Stimulated activated CD4-positive, alpha-beta T cell treated with anti-CD3 and anti-CD28 coated beads, Interleukin-1b, Interleukin-23, amount 100 ng/mL, for 4 hours (primary cell): Measurements from ENCODE around the gene BPIFB1.

ENCODE experiments used
- DNase-seq, 2 donors: peaks; one replicate each; pipeline ENCODE4 v3.0.0-alpha.2; 2020; ENCODE audit warnings: low read depth in 2 of 2

BPIFB1 gene, protein sequence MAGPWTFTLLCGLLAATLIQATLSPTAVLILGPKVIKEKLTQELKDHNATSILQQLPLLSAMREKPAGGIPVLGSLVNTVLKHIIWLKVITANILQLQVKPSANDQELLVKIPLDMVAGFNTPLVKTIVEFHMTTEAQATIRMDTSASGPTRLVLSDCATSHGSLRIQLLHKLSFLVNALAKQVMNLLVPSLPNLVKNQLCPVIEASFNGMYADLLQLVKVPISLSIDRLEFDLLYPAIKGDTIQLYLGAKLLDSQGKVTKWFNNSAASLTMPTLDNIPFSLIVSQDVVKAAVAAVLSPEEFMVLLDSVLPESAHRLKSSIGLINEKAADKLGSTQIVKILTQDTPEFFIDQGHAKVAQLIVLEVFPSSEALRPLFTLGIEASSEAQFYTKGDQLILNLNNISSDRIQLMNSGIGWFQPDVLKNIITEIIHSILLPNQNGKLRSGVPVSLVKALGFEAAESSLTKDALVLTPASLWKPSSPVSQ

DNA sequence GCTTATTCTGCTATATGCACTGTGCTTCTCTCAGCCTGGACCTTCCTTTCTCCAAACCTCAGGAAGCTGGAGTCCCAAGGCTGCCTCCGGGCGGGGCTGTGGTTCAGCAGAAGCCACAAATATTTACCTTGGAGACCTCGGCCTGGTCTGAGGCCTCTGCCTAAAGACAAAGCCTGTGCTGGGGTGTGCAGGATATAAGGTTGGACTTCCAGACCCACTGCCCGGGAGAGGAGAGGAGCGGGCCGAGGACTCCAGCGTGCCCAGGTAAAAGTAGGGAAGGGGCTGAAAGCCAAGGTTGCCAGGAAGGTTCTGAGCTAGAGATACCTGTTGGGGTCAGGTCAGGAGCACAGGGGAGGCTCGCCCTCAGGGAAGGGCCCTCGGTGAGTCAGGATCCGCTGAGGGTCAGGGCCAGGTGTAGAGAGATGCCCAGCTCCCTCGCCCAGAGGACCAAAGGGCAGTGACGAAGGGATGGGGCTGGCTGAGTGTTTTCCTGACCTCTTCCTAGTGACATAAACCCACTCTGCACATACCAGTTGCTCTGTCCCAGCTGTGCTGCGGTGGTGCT, at the start of gene BPIFB1:
BPIFB1 (plus strand) TSS at position 224 of the 565 bp plus-strand sequence. CDS start 2,860 bp downstream, outside the sequence.
- DNase-seq = no peak

DNA sequence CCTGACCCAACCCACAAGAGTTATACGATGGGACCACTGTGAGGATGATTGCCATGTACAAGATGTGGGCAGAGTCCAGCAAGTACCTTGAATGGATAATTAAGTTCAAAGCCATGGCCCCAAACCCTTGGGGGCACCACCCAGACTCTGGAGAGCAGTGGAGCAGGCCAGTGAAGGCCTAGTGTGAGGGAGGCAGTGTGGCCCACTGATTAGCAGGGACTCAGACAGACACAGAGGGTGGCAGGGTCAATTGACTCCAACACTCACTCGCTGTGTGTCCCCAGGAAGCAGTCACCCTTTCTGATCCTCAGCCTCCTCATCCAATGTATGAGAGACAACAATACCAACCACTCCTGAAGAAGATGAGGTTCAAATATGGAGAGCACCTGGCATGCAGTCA, 49.0 kb upstream of the BPIFB1 start:
- DNase-seq = no peak

DNA sequence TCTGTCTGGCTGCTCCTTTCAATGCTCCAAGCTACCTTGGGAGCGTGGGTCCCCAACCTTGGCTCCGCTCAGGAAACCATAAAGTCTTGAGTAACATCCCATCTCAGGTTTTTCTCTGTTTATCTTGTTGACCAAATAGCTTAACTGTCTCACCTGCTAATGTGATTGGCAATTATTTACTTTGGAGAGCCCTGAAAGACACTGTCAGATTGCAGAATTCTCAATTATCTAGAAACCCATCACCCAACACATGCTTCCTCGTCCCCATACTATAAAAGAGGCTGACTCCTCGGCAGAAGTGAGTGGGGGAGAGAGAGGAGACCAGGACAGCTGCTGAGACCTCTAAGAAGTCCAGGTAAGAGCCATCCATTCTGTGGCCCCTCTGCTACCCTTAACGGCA, 47.3 kb upstream of the BPIFB1 start, which contains the start of gene BPIFA1:
BPIFA1 (plus strand) TSS at position 301 of the 400 bp plus-strand sequence. CDS start 1,716 bp downstream, outside the sequence.
- no peak for DNase-seq

DNA sequence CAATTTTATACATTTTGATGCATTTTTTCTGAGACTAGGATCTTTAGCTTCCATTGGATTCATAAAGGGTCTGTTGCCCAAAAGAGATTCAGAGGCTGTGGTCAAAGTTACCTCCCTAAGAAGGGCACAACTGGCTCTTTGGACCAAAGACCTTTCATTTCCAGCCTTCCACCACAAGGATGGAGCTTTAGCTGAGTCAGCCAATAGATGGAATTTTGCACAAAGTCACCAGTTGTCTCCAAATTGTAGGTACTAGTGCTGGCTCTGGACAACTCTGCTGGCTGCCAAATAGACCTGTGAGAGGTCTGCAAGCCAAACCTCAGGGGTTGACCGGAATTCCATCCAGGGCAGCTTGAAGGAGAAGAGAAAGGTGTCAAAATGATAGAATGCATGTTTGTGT, 46.7 kb upstream of the BPIFB1 start:
- DNase-seq = no peak

DNA sequence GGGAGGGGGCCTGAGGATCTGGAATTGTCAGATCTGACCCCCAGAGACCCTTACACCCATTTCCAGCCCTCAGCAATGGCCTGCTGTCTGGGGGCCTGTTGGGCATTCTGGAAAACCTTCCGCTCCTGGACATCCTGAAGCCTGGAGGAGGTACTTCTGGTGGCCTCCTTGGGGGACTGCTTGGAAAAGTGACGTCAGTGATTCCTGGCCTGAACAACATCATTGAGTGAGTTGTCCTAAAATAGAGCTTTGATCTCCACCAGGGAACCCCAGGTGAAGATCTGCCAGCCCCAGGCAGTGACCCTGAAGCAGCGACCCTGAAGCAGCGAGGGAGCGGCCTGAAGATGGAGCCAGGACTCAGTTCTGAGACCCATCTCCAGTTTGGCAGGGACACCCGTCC, 45.0 kb upstream of the BPIFB1 start:
- DNase-seq = no peak

DNA sequence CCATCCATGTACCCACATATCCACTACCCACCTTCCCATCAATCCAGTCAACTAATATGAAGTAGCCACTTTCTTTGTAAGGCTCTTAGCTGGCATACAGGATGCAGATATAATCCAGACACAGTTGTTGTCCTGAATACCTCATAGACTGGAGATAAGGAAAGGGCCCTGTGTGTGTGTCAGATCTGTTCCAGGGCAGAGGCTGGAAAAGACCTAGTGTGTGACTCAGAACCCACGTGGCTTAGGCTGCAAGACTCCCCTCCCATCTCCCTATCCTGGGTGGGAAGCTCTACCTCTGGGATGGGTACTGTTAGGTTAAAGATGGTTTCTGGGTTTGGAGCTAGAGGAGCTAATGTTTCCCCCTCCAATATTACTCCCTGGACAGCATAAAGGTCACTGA, 43.6 kb upstream of the BPIFB1 start:
- DNase-seq = no peak

DNA sequence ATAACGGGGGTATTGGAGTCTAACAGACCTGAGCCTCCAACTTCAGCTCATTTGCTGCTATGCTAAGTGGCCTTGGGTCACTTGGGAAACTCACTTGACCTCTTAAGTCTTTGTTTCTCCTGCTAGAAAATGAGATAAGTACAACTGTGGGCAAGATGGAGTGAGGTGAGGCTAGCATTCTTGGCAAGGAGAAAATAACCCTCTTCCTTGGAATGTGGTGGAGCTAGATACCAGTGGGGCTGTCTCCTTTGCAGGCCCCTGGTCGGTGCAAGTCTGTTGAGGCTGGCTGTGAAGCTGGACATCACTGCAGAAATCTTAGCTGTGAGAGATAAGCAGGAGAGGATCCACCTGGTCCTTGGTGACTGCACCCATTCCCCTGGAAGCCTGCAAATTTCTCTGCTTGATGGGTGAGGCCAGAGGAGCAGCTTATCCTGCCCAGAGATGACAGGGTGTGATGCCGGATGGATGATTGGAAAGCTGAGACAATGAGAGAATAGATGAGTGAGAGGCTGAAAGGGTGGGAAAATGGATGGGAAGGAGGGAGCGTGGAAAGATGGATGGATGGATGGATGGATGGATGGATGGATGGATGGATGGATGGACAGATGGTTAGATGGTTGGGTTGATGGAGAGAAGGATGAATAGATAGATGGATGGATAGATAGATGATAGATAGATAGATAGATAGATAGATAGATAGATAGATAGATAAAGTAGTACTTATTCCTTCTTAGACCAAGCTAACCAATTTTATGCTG, 42.9 kb upstream of the BPIFB1 start:
- no peak for DNase-seq

DNA sequence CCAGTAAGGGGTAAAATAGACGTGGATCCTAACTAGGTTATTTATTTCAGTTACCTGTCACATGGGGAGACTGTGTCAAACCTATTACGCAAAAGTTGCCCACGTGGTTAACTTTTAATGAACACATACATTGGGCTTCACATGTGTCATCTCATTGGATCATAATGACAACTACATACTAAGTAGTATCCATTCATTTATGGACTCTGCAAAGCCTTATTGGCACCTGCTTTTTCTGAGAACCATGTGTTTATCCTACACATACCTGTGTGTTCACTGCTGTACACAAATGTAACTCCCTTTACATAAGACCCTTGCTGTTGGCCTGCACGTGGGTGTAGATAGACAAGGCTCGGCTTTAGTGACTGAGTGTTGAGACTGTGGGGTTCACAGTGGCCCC, 42.1 kb upstream of the BPIFB1 start:
- no peak for DNase-seq

DNA sequence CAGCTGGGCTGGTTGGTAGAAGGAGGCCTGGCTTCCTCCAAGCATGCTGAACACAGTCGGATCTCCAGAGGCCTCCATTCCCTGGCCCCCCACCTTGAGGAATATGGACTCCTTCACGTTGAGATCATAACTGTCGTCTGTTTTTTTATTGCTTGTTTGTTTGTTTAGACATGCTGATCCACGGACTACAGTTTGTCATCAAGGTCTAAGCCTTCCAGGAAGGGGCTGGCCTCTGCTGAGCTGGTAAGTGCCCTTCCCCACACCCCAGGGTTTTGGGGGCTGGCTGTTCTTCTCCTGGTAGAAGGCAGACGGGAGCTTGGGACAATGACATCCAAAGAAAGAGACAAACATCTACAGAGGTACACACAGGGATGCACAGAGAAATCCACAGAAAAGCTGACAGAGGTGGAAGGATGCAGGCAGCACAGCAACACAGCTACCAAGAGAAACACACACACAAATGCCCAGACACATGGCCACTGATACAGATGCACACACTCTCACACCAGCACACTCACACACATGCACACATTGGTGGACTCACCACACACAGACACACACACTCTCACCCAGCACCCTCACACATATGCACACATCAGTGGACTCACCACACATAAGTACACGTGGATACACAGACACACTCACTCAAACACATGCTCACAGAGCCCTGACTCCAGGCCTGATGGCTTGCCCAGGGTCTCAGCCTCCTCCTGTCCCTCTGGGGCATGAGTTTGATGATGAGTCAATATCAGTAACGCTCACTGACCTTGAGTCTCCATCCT, 40.5 kb upstream of the BPIFB1 start:
- no peak for DNase-seq

DNA sequence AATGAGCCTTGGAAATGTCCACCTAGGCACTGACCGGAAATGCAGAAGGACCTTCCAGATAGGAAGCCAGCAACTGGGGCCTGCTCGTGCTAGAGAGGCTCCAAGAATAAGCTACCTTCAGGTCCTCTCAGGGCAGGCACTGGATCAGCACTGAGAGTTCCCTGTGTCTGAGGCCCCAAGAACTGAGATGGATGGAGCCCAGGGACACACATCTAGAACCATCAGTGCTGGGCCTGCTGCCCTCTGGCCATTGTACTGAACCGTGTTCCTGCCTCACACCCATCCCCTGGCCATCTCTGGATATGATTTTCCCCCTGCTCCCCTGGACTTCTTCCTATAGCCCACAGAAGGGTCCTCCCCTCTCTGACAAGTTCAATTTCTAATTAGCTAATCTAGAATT, 36.9 kb upstream of the BPIFB1 start:
- DNase-seq = no peak

DNA sequence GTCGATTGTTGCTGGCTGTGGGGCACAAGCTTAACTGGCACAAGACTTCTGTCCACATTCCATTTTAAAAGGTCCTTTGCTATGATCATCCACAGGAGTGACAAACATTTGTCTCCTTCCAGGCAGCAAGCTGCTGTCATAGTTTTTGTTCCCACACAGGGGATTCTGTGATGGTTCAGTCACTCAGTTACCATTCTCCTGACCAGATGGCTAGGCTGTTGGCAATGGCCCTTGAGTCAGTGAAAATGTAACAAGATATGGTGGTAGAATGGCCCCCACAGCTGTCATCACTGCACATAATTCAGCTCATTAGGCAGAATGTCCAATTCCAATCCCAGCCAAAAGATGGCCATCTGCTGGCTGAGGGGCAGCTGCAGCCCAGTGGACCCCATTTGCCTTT, 33.6 kb upstream of the BPIFB1 start:
- no peak for DNase-seq

DNA sequence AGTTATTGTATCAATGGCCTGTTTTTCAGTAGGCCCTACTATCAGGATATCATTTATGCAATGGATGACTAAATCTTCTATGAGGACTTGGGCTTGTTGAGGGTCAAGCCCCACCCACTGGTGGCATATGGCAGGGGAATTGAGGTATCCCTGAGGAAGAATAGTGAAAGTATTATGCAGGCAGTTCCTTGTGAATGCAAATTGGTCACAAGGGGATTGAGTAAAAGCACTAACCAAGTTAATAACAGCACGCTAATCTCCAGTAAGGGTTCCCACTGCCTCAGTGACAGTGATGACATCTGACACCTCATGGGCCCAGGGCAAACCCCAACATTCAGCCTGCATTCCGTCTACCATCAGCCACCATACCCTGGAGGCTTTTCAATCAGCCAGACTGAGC, 32.3 kb upstream of the BPIFB1 start:
- no peak for DNase-seq

DNA sequence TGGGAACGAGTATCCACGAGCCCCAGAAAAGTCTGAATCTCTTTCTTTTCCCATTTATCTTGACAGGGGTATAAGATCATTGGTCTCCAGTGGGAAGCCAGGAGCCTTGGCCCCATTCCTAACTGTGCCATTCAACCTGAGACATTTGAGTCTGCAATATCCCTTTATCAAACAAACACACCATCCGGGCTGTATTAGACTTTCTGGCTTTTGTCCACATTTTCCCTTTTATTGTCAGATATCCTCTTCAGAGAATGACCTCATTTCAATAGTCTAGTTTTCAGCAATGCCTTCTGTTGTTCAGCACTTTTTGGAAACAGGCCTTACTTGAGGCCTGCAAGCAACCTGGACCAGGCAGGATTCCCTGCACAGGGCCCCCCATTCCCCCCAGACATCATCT, 31.5 kb upstream of the BPIFB1 start:
- no peak for DNase-seq

DNA sequence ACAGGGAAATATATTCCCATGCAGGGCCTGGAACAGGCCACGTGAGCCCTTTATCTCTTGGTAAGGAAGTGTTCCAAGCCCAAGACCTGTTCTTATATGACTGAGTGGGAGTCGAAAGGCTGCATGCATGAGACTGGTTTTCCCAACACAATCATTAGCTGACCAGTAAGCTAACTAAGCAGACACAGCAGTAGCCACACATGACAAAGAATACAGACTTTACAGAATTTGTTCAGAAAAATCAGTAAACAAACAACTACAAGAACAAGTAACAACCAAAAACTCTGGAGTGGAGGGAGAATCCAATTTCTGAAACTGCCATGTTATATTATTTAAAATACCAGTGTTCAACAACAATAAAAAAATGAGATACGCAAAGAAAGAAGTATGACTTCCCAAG, 30.6 kb upstream of the BPIFB1 start:
- no peak for DNase-seq

DNA sequence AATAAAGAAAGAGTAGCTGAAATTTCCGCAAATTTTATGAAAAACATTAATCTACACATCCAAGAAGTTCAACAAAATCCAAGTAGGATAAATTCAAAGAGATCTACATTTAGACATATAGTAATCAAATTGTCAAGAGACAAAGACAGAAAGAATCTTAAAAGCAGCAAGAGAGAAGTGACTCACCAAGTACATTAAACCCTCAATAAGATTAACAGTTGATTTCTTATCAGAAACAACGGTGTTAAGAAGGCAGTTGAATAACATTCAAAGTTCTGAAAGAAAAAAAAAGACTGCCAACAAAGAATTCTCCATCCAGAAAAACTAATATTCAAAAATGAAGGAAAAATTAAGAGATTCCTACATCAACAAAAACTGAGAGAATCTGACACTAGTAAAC, 28.0 kb upstream of the BPIFB1 start:
- no peak for DNase-seq

DNA sequence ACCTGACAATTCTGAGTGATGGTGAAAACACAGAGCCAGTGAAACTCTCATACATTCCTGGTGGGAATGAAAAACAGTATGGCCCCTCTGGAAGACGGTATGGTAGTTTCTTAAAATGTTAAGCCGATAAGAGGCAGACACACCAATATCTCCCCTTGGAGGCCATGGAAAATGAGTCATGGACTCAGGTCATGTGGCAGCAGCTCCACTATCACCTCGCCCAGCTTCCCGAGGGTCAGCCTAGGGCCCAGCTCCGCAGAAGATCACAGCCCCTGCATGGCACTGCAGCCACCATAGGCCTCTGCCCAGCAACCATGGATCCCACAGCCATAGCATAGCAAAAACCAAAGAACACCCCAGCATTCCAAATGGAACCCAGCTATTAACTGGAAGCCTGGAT, 25.8 kb upstream of the BPIFB1 start:
- no peak for DNase-seq

DNA sequence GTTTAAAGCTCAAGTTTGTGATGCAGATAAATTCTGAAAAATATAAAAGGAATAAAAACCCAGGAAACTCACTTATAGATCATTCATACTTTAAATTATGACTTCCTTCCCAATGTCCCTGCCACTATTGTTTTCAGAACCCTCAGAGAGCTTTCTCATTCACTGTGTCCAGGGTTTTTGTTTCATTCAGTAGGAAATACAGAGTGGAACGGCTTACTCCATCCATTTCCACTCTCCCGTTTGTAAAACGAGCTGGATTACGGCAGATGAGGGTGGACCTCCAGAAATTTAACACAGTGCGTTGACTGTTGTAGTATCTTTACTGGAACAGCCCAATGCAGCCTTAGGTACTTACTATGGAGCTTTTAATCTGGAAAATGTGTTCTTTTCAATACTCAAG, 23.6 kb upstream of the BPIFB1 start:
- no peak for DNase-seq

DNA sequence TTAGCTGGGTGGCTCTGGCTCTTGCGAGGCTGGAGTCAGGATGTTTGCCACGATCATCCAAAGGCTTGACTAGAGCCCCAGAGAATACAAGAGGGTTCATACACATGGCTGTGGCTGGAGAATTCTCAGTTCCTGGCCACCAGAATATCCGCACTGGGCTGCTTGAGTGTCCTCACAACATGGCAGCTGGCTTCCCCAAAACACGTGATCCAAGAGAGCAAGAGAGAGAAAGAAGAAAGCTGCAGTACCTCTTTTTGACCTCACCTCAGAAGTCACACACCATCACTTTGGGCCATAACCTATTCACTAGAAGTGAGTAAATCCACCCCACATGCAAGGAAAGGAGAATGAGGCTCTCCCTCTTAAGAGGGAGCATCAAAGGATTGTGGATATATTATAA, 21.5 kb upstream of the BPIFB1 start:
- DNase-seq = no peak

DNA sequence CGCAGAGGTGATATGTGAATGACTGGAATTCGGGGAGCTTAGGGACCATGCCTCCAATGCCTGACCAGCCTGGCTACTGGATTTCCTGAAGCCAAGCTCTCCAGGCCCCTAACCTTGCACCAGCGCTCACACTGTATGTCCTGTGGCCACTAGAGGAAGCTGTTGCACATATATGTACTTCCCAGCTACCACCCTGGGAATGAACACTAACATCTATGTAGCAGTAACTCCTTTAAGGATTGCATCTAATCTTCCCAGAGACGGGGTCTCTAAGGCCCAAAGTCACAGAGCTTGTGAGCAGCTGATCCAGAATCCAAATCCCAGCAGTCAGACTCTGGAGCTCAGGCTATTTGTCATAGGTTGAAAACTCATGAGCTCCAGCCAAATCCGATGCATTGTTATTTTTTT, 20.4 kb upstream of the BPIFB1 start:
- no peak for DNase-seq

DNA sequence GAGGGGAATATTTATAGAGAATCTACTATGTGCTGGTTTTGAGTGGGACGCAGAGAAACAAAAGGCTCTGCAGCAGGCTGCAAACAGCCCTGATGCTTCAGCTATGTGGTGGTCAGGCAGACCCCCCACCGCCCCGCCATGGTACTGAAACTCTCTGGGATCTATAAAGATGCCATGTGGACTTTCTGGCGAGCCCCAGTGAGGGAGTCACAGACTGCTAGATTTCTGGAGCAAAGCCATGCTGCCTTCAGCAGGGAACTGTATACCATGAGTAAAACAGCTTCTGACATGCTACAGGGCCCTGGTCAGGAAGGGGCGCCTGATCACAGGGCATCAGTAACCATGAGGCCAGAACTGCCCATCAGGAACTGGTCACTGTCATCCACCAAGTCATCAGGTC, 19.2 kb upstream of the BPIFB1 start:
- no peak for DNase-seq

DNA sequence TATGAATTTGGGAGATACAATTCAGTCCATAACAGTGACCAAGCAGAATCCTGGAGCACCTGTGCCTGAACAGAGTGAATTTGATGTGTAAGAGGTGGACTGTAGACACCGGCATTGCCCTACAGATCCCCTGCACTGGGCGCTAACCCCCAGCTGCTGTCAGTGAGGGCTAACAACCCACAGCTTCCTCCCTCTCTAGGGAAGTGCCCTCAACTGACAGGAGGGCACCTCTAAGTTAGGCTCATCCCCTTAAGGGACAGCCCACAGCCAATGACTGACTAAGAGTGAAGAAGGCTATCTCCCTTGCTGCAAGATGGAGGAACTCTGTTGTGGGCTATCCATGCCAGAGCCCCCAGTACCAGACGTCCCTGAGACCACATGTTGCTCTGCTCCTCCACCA, 15.3 kb upstream of the BPIFB1 start:
- no peak for DNase-seq
